Stimulated activated CD4-positive, alpha-beta T cell treated with anti-CD3 and anti-CD28 coated beads, TNF-alpha, amount 100 ng/mL, for 24 hours (primary cell): ENCODE data around the gene DOCK2.

Source experiments
- DNase-seq, 3 experiments: peaks; one replicate each; pipeline ENCODE4 v3.0.0-alpha.2; 2020; ENCODE audit warnings: low read depth in 3 of 3

Gene DOCK2

GRCh38 chr5:169988206-169988605, 351.1 kb downstream of the DOCK2 start:
- no peak for DNase-seq

- no peak for DNase-seq
These were observed 351.9 kb downstream of the DOCK2 start for GRCh38 chr5:169988947-169989346.

GRCh38 chr5:169989365-169989764, 352.3 kb downstream of the DOCK2 start:
- no peak for DNase-seq

GRCh38 chr5:169991115-169991869, 354.2 kb downstream of the DOCK2 start:
- DNase-seq: no peak

GRCh38 chr5:169992789-169993484, 355.9 kb downstream of the DOCK2 start:
- no peak for DNase-seq

GRCh38 chr5:169993485-169993790, 356.4 kb downstream of the DOCK2 start:
- DNase-seq: no peak

GRCh38 chr5:169997798-169998197, 360.7 kb downstream of the DOCK2 start:
- DNase-seq: no peak

GRCh38 chr5:169999621-170000020, 362.5 kb downstream of the DOCK2 start:
- DNase-seq: no peak

GRCh38 chr5:170000155-170000554, 363.1 kb downstream of the DOCK2 start:
- DNase-seq: no peak

- DNase-seq: no peak
These were observed 368.9 kb downstream of the DOCK2 start for GRCh38 chr5:170006021-170006420.

- DNase-seq: no peak
These were observed 371.3 kb downstream of the DOCK2 start for GRCh38 chr5:170008376-170008775.

- no peak for DNase-seq
These were observed 373.5 kb downstream of the DOCK2 start for GRCh38 chr5:170010595-170010994.

GRCh38 chr5:170011751-170012150, 374.7 kb downstream of the DOCK2 start:
- DNase-seq: no peak

- no peak for DNase-seq
These were observed 375.5 kb downstream of the DOCK2 start for GRCh38 chr5:170012622-170013021.

- no peak for DNase-seq
These were observed 383.3 kb downstream of the DOCK2 start for GRCh38 chr5:170020423-170020822.

GRCh38 chr5:170021506-170021905, 384.4 kb downstream of the DOCK2 start:
- no peak for DNase-seq

- no peak for DNase-seq
These were observed 388.8 kb downstream of the DOCK2 start for GRCh38 chr5:170025853-170026252.

- DNase-seq: no peak
These were observed 391.0 kb downstream of the DOCK2 start for GRCh38 chr5:170028124-170028523.

- DNase-seq: no peak
These were observed 397.2 kb downstream of the DOCK2 start for GRCh38 chr5:170034231-170034630.

GRCh38 chr5:170038241-170038640, 401.2 kb downstream of the DOCK2 start:
- DNase-seq: no peak

GRCh38 chr5:170039830-170040229, 402.8 kb downstream of the DOCK2 start:
- DNase-seq: no peak

- DNase-seq: no peak
These were observed 409.2 kb downstream of the DOCK2 start for GRCh38 chr5:170046241-170046640.

GRCh38 chr5:170049713-170050112, 412.6 kb downstream of the DOCK2 start:
- DNase-seq: no peak

GRCh38 chr5:170053896-170054295, 416.8 kb downstream of the DOCK2 start:
- DNase-seq: no peak
